Skeletal muscle satellite cell (primary cell): ENCODE results near the gene NOL4L.

Experiments
- H3K27me3 ChIP-seq: 2 replicates; pipeline ENCODE4 v1.7.0; 2013; ENCODE audit warnings: low read length; ENCODE audit not compliant: control insufficient read depth, insufficient read depth
- H3K36me3 ChIP-seq: 2 replicates; pipeline ENCODE4 v1.7.0; 2013; ENCODE audit warnings: mild to moderate bottlenecking, control low read depth, low read length; ENCODE audit not compliant: insufficient read depth
- H3K4me1 ChIP-seq: 2 replicates; pipeline ENCODE4 v1.7.0; 2013; ENCODE audit warnings: low read length; ENCODE audit not compliant: control insufficient read depth, insufficient read depth
- H3K4me2 ChIP-seq: 2 replicates; pipeline ENCODE4 v1.7.0; 2013; ENCODE audit warnings: mild to moderate bottlenecking, low read length
- H3K4me3 ChIP-seq: 2 replicates; pipeline ENCODE4 v1.7.0; 2013; ENCODE audit warnings: low read length
- H3K9ac ChIP-seq: 2 replicates; pipeline ENCODE4 v1.7.0; 2013; ENCODE audit warnings: mild to moderate bottlenecking, low read depth, low read length, moderate library complexity
- H3K9me3 ChIP-seq: replicated peaks from 2 replicates; pipeline ENCODE4 v1.7.0; 2013; ENCODE audit warnings: mild to moderate bottlenecking, control low read depth, low read length

Gene NOL4L

DNA sequence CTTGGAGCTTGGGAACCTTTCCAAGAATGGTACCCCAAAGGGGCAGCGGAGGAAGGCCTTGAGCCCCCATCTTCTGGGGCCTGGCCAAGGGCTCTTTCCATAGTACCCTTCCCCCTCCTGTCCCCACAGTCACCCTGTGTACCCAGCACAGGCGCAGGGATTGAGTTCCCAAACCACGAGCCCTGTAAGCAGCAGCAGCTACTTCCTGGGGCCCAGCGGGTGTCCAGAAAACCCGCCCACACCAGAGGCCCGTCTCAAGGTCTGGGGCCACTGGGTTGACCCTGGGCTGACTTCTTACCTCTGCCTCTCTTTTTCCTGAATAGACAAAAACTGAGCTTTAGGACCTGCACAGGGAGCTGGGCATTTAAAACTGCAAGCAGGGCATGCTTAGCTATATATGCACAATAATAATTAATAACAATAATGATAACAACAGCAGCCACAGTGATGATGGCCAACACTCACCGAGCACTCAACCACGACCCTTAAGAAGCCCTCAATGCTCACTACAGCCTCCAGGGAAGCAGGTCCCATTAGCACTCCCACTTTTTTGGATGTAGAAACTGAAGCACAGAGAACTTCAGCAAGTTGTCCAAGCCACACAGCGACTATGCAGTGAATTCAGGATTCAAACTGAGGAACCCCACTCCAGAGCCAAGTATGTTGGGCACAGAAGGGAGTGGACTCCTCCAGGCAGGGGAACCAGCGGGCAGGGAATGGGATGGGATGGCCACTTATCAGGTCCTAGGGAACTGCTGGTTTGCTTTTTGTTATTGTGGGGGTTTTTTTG is 14.5 kb downstream of the NOL4L start:
- H3K4me1 ChIP-seq, result peaks cover 10% of the 10 kb centered on the region
- peaks cover 31% of the 10 kb centered on the region for H3K27me3 ChIP-seq
- H3K4me2 ChIP-seq, result no peak overlapping the region
- no peak overlapping the region for H3K9ac ChIP-seq
- no peaks in the 10 kb centered on the region for H3K36me3 ChIP-seq
- H3K4me3 ChIP-seq, result no peak overlapping the region
- no peaks in the 10 kb centered on the region for H3K9me3 ChIP-seq

DNA sequence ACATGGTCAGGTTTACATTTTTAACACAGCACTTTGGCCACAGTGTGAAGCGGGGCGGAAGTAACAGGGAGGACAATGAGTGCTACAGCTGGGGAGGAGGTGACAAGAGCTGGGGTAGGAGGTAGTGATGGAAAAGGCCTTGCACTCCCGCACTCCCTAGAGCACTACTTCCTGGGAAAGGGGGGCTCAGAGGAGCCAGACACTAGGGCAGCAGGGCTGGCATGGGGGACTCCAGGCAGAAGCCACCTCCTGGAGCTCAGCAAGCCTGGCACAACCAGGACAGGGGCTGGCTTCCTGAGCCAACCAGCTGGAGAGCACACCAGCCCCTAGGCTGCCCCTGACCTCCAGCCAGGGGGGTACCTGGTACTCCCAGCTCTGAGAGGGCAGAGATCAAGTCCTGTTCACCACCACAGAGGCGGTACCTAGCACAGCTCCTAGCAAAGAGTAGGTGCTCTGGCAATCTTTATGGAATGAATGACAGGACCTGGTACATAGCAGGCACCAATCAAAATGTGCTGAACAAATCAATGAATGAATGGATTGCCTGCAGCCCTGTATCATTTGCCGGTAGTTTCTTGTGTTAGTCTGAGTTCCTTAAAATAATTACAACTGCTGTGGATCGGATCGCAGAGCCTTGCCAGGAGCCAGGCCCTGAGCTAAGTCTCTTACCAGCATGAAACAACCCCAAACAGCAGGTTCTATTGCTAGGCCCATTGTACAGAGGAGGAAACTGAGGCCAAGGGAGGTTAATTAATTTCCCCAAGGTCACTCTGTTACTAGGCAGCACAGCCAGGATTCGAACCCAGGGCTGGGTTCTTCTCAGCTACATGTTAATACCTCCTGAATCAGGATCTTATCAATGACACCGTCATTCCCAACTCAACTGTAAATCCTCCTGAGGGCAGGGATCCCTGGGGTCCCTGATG is 15.5 kb downstream of the NOL4L start:
- Histone ChIP-seq H3K27me3 (peaks cover 31% of the 10 kb centered on the region), H3K4me2 (no peak overlapping the region), H3K9ac (no peak overlapping the region), H3K4me1 (peaks cover 7% of the 10 kb centered on the region), H3K4me3 (no peak overlapping the region), H3K36me3 (no peaks in the 10 kb centered on the region), H3K9me3 (no peaks in the 10 kb centered on the region)

DNA sequence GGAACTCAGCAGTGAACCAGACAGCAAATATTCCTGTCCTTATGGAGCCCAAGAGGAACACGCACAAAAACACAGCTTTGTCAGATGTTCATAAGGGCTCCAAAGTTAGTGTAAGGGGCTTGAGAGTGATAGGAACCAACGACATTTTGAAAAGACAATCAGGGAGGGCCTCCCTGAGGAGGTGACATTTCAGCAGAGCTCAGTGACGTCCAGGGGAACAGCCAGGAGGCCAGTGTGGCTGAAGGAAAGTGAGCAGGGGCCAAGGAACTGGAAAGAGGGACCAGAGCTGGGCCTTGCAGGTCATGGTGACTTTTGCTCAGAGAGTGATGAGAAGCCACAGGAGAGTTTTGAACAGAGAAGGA is 16.1 kb downstream of the NOL4L start:
- Histone ChIP-seq H3K4me1 (peaks cover under 1% of the 10 kb centered on the region), H3K9me3 (no peaks in the 10 kb centered on the region), H3K4me3 (no peak overlapping the region), H3K4me2 (no peak overlapping the region), H3K27me3 (peaks cover 31% of the 10 kb centered on the region), H3K36me3 (no peaks in the 10 kb centered on the region), H3K9ac (no peak overlapping the region)

- H3K27me3 ChIP-seq, result peaks cover 34% of the 10 kb centered on the region
- H3K4me3 ChIP-seq, result no peak overlapping the region
- H3K4me1 ChIP-seq, result no peaks in the 10 kb centered on the region
- no peak overlapping the region for H3K9ac ChIP-seq
- no peak overlapping the region for H3K4me2 ChIP-seq
- H3K36me3 ChIP-seq, result no peaks in the 10 kb centered on the region
- no peaks in the 10 kb centered on the region for H3K9me3 ChIP-seq
Measured at GRCh38 chr20:32567384-32568178, 17.6 kb downstream of the NOL4L start.

DNA sequence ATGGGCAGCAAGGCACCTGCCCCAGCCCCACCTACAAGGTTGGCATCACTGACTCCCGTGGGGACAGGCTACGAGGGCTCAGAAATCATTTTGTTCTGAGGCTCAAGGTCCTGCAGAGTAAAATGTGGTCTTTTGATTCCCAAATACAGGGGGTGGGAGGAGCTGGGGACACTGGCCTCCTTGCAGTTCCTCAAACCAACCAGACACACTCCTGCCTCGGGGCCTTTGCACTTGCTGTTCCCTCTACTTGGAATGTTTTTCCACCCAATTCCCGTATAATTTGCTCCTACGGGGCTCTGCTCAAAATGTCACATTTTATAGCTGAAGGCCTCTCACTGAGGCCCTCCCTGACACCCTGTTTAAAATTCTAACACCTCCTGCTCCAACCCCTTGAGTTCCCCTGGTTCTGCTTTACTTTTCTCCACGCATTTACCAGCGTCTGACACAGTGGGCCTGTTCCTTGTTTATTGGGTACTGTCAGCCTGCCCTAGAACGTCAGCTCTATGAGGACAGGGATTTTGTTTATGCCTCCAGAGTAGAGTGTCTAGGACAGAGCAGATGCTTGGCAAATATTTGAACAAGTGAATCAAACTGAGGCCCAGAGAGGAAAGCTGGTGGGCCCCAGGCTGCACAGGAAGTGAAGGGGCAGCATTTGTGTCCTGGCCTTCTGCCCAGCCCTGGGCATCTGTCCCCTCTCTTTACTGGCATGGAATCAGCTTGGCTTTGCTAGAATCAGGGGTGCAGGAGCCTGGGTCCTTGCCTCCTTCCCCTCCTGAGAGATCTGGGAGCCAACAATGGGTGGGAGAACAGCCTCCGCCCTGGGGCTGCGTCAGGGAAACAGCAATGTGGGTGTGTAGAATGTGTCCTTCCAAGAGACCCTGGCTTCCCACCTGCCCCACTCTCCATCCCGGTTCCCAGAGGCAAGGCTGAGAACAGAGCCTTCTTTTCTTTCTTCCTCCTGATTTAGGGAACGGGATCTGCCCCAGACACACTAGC is 18.5 kb downstream of the NOL4L start:
- H3K4me1 ChIP-seq, result no peaks in the 10 kb centered on the region
- H3K9ac ChIP-seq, result no peak overlapping the region
- H3K27me3 ChIP-seq, result peaks cover 29% of the 10 kb centered on the region
- H3K36me3 ChIP-seq, result no peaks in the 10 kb centered on the region
- no peak overlapping the region for H3K4me2 ChIP-seq
- no peak overlapping the region for H3K4me3 ChIP-seq
- H3K9me3 ChIP-seq, result no peaks in the 10 kb centered on the region

DNA sequence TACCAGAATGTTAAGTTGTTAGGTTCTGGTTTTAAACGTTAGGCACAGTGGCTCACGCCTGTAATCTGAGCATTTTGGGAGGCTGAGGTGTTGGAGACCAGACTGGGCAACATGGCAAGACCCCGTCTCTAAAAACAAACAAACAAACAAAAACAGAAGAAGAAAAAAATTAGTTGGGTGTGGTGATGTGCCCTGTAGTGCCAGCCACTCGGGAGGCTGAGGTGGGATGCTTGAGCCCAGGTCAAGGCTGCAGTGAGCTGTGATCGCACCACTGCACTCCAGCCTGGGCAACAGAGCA is 19.4 kb downstream of the NOL4L start:
- Histone ChIP-seq H3K36me3 (no peaks in the 10 kb centered on the region), H3K4me2 (no peak overlapping the region), H3K27me3 (peaks cover 29% of the 10 kb centered on the region), H3K9me3 (no peaks in the 10 kb centered on the region), H3K9ac (no peak overlapping the region), H3K4me3 (no peak overlapping the region), H3K4me1 (no peaks in the 10 kb centered on the region)

DNA sequence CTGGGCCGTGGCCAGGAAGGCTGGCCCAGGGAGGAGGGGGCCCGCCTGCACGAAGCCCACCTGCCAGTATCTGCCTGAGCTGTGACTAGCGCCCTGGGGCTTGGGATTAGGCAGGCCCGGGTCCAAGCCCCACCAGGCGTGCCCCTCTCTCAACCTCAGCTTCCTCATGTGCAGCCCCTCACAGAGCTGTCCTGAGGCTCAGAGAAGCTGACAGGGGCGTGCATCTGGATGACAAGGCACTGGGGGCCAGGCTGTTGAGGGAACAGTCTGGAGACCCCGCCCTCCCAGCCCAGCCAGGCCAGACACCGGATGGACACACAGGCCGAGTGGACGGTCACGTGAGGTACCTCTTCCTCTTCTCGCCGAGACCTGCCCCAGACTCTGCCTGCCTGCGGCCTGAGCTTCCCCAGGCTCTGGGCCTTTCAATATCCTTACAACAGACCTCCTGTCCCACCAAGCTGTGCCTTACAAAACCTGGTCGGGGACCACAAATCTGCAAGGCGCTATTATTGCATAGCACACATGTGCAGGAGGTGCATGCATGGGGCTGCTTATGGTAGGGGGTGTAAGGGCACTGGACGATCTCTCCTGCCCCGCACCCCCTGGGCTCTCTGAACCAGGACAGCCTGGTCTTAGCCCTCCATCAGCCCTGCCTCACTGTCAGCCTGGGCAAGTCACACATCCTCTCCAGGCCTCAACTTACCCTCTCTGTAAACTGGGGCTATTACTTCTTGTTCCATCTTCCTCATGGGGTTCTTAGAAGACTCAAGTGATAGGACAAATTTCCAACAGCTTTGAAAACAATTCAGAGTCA is 20.0 kb downstream of the NOL4L start:
- H3K4me3 ChIP-seq, result no peak overlapping the region
- peaks cover 25% of the 10 kb centered on the region for H3K27me3 ChIP-seq
- H3K36me3 ChIP-seq, result no peaks in the 10 kb centered on the region
- no peaks in the 10 kb centered on the region for H3K9me3 ChIP-seq
- H3K4me1 ChIP-seq, result peaks cover under 1% of the 10 kb centered on the region
- H3K4me2 ChIP-seq, result no peak overlapping the region
- no peak overlapping the region for H3K9ac ChIP-seq

- Histone ChIP-seq H3K9ac (no peak overlapping the region), H3K4me2 (no peak overlapping the region), H3K4me3 (no peak overlapping the region), H3K9me3 (no peaks in the 10 kb centered on the region), H3K36me3 (no peaks in the 10 kb centered on the region), H3K27me3 (peaks cover 20% of the 10 kb centered on the region), H3K4me1 (peaks cover 7% of the 10 kb centered on the region)
Measured at GRCh38 chr20:32564440-32564839, 20.7 kb downstream of the NOL4L start.

DNA sequence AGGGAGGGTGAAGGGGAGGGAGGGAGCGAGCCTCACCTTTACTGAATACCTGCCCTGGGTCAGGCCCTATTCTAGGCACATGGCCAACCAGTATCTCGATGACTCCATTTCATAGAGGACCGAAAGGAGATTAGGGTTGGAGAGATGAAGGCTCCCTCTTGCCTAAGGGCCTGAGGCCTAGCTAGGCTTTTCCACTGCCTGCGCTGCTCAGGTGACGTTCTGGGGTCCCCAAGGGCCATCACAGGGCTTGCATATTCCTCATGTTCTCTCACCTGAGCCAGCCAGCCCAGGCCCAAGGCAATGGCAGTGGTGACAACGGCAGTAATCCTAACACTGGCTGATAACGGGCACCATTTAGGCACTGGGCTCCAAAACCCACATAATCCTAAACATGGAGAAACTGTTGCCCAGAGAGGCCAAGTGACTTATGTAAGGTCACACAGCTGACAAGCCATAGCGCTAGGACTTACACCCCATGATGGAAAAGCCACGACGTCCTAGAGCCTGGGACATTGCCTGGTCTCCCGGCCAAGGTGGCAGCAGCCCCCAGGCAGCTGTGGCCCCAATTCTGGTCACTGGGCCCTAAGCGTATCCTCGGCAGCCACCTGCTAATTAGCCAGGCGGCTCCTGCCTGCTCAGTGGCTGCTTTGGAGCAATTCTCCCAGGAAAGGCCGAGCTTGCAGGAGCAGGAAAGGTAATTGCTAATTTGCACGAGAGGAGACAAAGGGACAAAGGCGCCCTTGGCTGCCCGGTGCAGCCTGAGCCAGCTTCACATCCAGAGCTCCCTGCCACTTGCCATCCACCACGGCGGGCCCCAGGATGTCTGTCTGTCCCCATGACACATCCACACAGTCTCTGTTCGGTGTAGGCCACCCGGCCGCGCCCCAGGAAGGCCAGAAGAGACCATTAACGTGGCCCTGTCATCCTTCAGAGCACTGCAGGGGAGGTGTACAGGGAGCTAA is 21.5 kb downstream of the NOL4L start:
- Histone ChIP-seq H3K4me1 (peaks cover 8% of the 10 kb centered on the region), H3K36me3 (no peaks in the 10 kb centered on the region), H3K4me2 (no peak overlapping the region), H3K27me3 (peaks cover 15% of the 10 kb centered on the region), H3K4me3 (no peak overlapping the region), H3K9me3 (no peaks in the 10 kb centered on the region), H3K9ac (no peak overlapping the region)
